Trophoblast cell (in vitro differentiated cells and primary cell): ENCODE results near the gene SLC30A7.
"Not testable (repeated sequence)": the region's sequence is repeated elsewhere in the genome, so short reads cannot be mapped to it uniquely, and the experiment has no call there.

ENCODE experiments used
- DNase-seq, 2 donors: peaks; one replicate each; pipeline ENCODE4 v3.0.0-alpha.2; 2016
- H2AFZ ChIP-seq: 2 replicates; pipeline ENCODE4 v1.6.1; 2013; ENCODE audit warnings: low read length, moderate library complexity, mild to moderate bottlenecking; ENCODE audit not compliant: insufficient read depth, poor library complexity
- H2AK5ac ChIP-seq: 2 replicates; pipeline ENCODE4 v1.6.1; 2013; ENCODE audit warnings: mild to moderate bottlenecking, low read length
- H2BK120ac ChIP-seq: 2 replicates; pipeline ENCODE4 v1.6.1; 2013; ENCODE audit warnings: low read length, mild to moderate bottlenecking, moderate library complexity; ENCODE audit not compliant: insufficient read depth, poor library complexity
- H2BK12ac ChIP-seq: 2 replicates; pipeline ENCODE4 v1.6.1; 2013; ENCODE audit warnings: mild to moderate bottlenecking, low read length, moderate library complexity
- H2BK5ac ChIP-seq: 2 replicates; pipeline ENCODE4 v1.6.1; 2013; ENCODE audit warnings: low read length, low read depth, moderate library complexity, mild to moderate bottlenecking; ENCODE audit not compliant: poor library complexity
- H3K14ac ChIP-seq: 2 replicates; pipeline ENCODE4 v1.6.1; 2013; ENCODE audit warnings: mild to moderate bottlenecking, low read length
- H3K18ac ChIP-seq: 2 replicates; pipeline ENCODE4 v1.6.1; 2013; ENCODE audit warnings: mild to moderate bottlenecking, low read length
- H3K23ac ChIP-seq: 2 replicates; pipeline ENCODE4 v1.6.1; 2013; ENCODE audit warnings: low read length
- H3K27ac ChIP-seq: 2 replicates; pipeline ENCODE4 v1.5.1; 2013; ENCODE audit warnings: low read depth, mild to moderate bottlenecking, inconsistent platforms, low read length, moderate library complexity
- H3K27me3 ChIP-seq: 2 replicates; pipeline ENCODE4 v1.6.1; 2013; ENCODE audit warnings: inconsistent platforms, mild to moderate bottlenecking, low read length, moderate library complexity; ENCODE audit not compliant: insufficient read depth
- H3K36me3 ChIP-seq, 2 experiments: 1 replicate in 1 of 2; 2 replicates in 1 of 2; pipeline ENCODE4 v1.6.1; 2013; ENCODE audit warnings: low read length in 2 of 2, mild to moderate bottlenecking in 2 of 2, moderate library complexity in 1 of 2; ENCODE audit not compliant: insufficient read depth in 2 of 2, control insufficient read depth in 1 of 2
- H3K4ac ChIP-seq: 2 replicates; pipeline ENCODE4 v1.6.1; 2013; ENCODE audit warnings: low read depth, mild to moderate bottlenecking, low read length, moderate library complexity
- H3K4me1 ChIP-seq, 2 experiments: 1 replicate in 1 of 2; 2 replicates in 1 of 2; pipeline ENCODE4 v1.6.1; 2013; ENCODE audit warnings: low read length in 2 of 2, mild to moderate bottlenecking in 2 of 2, moderate library complexity in 1 of 2; ENCODE audit not compliant: insufficient read depth in 2 of 2, control insufficient read depth in 1 of 2
- H3K4me2 ChIP-seq: 2 replicates; pipeline ENCODE4 v1.6.1; 2013; ENCODE audit warnings: inconsistent platforms, mild to moderate bottlenecking, low read length, moderate library complexity
- H3K4me3 ChIP-seq: 2 replicates; pipeline ENCODE4 v1.5.1; 2013; ENCODE audit warnings: mild to moderate bottlenecking, low read depth, low read length, inconsistent platforms
- H3K79me1 ChIP-seq: one replicate; pipeline ENCODE4 v1.6.1; 2013; ENCODE audit warnings: low read length
- H3K79me2 ChIP-seq: 2 replicates; pipeline ENCODE4 v1.6.1; 2013; ENCODE audit warnings: low read length, mild to moderate bottlenecking; ENCODE audit not compliant: control insufficient read depth, insufficient read depth, poor library complexity
- H3K9ac ChIP-seq: 2 replicates; pipeline ENCODE4 v1.6.1; 2013; ENCODE audit warnings: mild to moderate bottlenecking, low read length
- H3K9me3 ChIP-seq: 2 replicates; pipeline ENCODE4 v1.6.1; 2013; ENCODE audit warnings: low read depth, mild to moderate bottlenecking, control low read depth, inconsistent platforms, low read length; ENCODE audit not compliant: insufficient read depth
- H4K12ac ChIP-seq: 2 replicates; pipeline ENCODE4 v1.6.1; 2013; ENCODE audit warnings: low read depth, mild to moderate bottlenecking, low read length, moderate library complexity
- H4K8ac ChIP-seq: 2 replicates; pipeline ENCODE4 v1.6.1; 2013; ENCODE audit warnings: low read depth, mild to moderate bottlenecking, low read length, moderate library complexity
- H4K91ac ChIP-seq: one replicate; pipeline ENCODE4 v1.6.1; 2013; ENCODE audit warnings: low read depth, mild to moderate bottlenecking, low read length, moderate library complexity
- WGBS: extraction: QIAGEN DNeasy Blood & Tissue Kit; methylation state at CpG from one replicate; pipeline ENCODE4 v1.1.7; 2013; ENCODE audit warnings: missing lambda C conversion rate; ENCODE audit not compliant: insufficient read length, insufficient coverage; ENCODE audit errors: extremely low coverage; 5-methylcytosine and 5-hydroxymethylcytosine counted together

SLC30A7 gene

GRCh38 chr1:100942304-100943046, 46.6 kb downstream of the SLC30A7 start:
- H3K9me3 ChIP-seq = no peaks in the 10 kb centered on the region
- H4K91ac ChIP-seq = no peak overlapping the region
- H2BK5ac ChIP-seq = no peak overlapping the region
- no peak overlapping the region for H3K27ac ChIP-seq
- H3K9ac ChIP-seq = no peak overlapping the region
- H2AFZ ChIP-seq = no peak overlapping the region
- WGBS = no CpG with 5 or more reads among the region's 2 CpGs
- no peak overlapping the region for H2BK120ac ChIP-seq
- peaks cover 5 to 8% of the 10 kb centered on the region in 2 experiments for H3K36me3 ChIP-seq
- no peak overlapping the region for H4K12ac ChIP-seq
- no peak overlapping the region for H3K18ac ChIP-seq
- no peak overlapping the region for H3K14ac ChIP-seq
- no peak for DNase-seq
- H3K79me1 ChIP-seq = no peaks in the 10 kb centered on the region
- H4K8ac ChIP-seq = no peak overlapping the region
- H3K4me3 ChIP-seq = no peak overlapping the region
- no peak overlapping the region for H2BK12ac ChIP-seq
- H3K79me2 ChIP-seq = no peaks in the 10 kb centered on the region
- H3K23ac ChIP-seq = no peak overlapping the region
- H3K27me3 ChIP-seq = no peaks in the 10 kb centered on the region
- H3K4me1 ChIP-seq = no peaks in the 10 kb centered on the region
- H2AK5ac ChIP-seq = no peak overlapping the region
- no peak overlapping the region for H3K4ac ChIP-seq
- no peak overlapping the region for H3K4me2 ChIP-seq

- no CpG with 5 or more reads among the region's 1 CpG for WGBS
- Histone ChIP-seq H2AK5ac (no peak overlapping the region), H3K27me3 (no peaks in the 10 kb centered on the region), H3K27ac (no peak overlapping the region), H2BK120ac (no peak overlapping the region), H2BK5ac (no peak overlapping the region), H3K18ac (no peak overlapping the region), H3K4me3 (no peak overlapping the region), H3K4ac (no peak overlapping the region), H3K23ac (no peak overlapping the region), H3K79me2 (no peaks in the 10 kb centered on the region), H3K4me2 (no peak overlapping the region), H3K4me1 (no peaks in the 10 kb centered on the region), H4K8ac (no peak overlapping the region), H3K14ac (no peak overlapping the region), H3K79me1 (no peaks in the 10 kb centered on the region), H2BK12ac (no peak overlapping the region), H3K9ac (no peak overlapping the region), H3K9me3 (no peaks in the 10 kb centered on the region), H3K36me3 (peaks cover 5 to 8% of the 10 kb centered on the region in 2 experiments), H2AFZ (no peak overlapping the region), H4K91ac (no peak overlapping the region), H4K12ac (no peak overlapping the region)
- DNase-seq = peak; percentile 2 to 72
These were observed 47.6 kb downstream of the SLC30A7 start for GRCh38 chr1:100943533-100943932.

GRCh38 chr1:100946064-100946463, 50.2 kb downstream of the SLC30A7 start:
- H4K8ac ChIP-seq, H2BK120ac ChIP-seq, H3K23ac ChIP-seq, H3K27ac ChIP-seq, H3K4me2 ChIP-seq, H2BK5ac ChIP-seq, H3K4ac ChIP-seq, H3K36me3 ChIP-seq, H3K18ac ChIP-seq, H2AFZ ChIP-seq, H4K12ac ChIP-seq, H4K91ac ChIP-seq, H2AK5ac ChIP-seq, H2BK12ac ChIP-seq, H3K4me3 ChIP-seq, H3K14ac ChIP-seq, DNase-seq, H3K9ac ChIP-seq, H3K79me1 ChIP-seq, H3K9me3 ChIP-seq, H3K27me3 ChIP-seq, H3K79me2 ChIP-seq, H3K4me1 ChIP-seq: not testable (repeated sequence)
- WGBS = no CpG with 5 or more reads among the region's 3 CpGs

- not testable (repeated sequence) for H2BK12ac ChIP-seq, H3K18ac ChIP-seq, H2AFZ ChIP-seq, H3K23ac ChIP-seq, H3K27me3 ChIP-seq, H3K27ac ChIP-seq, H3K79me1 ChIP-seq, H3K9ac ChIP-seq, H3K9me3 ChIP-seq, H4K91ac ChIP-seq, H3K79me2 ChIP-seq, H2AK5ac ChIP-seq, H2BK120ac ChIP-seq, H3K4ac ChIP-seq, DNase-seq, H3K4me2 ChIP-seq, H3K4me3 ChIP-seq, H3K14ac ChIP-seq, H4K8ac ChIP-seq, H3K36me3 ChIP-seq, H4K12ac ChIP-seq, H2BK5ac ChIP-seq, H3K4me1 ChIP-seq
- no CpG with 5 or more reads among the region's 3 CpGs for WGBS
These were observed 51.9 kb downstream of the SLC30A7 start for GRCh38 chr1:100947816-100948215.
